Measurements from ENCODE around the gene ELOVL3. TPM values are rescaled to one million over a fixed set of nuclear protein-coding genes. Genes with fewer than 3 reads are reported as not detected.

The ELOVL3 gene
- total and polyA plus RNA-seq, 2 of the 13 experiments (the other 11 are each of a cell fraction or from before 2014, with no cell fraction given) = 0.58 to 0.69 TPM

DNA sequence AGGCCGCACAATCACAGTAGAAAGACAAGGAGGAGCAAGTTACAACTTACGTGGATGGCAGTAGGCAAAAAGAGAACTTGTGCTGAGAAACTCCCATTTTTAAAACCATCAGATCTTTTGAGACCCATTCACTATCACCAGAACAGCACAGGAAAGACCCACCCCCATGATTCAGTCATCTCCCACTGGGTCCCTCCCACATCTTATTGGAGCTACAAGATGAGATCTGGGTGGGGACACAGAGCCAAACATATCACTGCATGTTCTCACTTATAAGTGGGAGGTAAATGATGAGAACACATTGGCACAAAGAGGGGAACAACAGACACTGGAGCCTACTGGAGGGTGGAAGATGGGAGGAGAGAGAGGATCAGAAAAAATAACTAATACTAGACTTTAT is 41.5 kb upstream of the ELOVL3 start:
- intact Hi-C loops (cut with micrococcal nuclease; ENCODE audit: unreplicated experiment) = no loop called here
- CTCF ChIA-PET (ENCODE audit: low intra/inter-chr PET ratio, low total read pairs) = no interaction called here
- BruUV-seq (replicated peaks) = no TSS peak

DNA sequence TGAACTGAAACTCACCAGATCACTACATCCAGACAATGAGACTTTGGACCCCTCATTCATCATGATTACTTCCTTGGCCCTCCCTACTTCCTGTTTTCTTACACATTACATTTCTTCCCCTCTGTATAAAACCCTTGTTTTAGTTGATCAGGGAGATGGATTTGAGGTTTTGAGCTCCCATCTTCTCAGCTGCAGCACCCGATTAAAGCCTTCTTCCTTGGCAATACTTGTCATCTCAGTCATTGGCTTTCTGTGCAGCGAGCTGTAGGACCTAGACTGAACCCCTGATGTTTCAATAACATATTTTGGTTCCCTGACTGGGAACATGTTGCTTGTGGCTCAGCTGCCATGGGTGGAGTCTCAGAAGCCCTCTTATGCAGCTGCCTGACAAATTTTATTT is 40.8 kb upstream of the ELOVL3 start:
- H4K20me1 ChIP-seq (ENCODE audit: insufficient read depth, low read length) = no peaks in the 10 kb centered on the region
- in situ Hi-C loops (cut with HindIII; ENCODE audit: extremely low pct_ligation_motif_present, low pct_unique_long_range_greater_than_20kb) (no loop called here), intact Hi-C loops (cut with micrococcal nuclease; ENCODE audit: unreplicated experiment) (no loop called here)
- POLR2A ChIA-PET = no interaction called here
- H3K27me3 ChIP-seq (ENCODE audit: control insufficient read depth in 1 of 2, insufficient read depth in 2 of 2, low read length in 2 of 2) = no peaks in the 10 kb centered on the region
- H3K4me3 ChIP-seq (replicated peaks in 1 of 3; ENCODE audit: insufficient read depth in 1 of 3, low read depth in 2 of 3, low read length in 3 of 3) = no peak overlapping the region
- no peak overlapping the region for H3K4me2 ChIP-seq (ENCODE audit: low read depth, low read length)
- H3K36me3 ChIP-seq (replicated peaks in 1 of 2; ENCODE audit: control insufficient read depth in 1 of 2, insufficient read depth in 2 of 2, low read length in 2 of 2) = no peaks in the 10 kb centered on the region
- TF ChIP-seq, protein P1, sequence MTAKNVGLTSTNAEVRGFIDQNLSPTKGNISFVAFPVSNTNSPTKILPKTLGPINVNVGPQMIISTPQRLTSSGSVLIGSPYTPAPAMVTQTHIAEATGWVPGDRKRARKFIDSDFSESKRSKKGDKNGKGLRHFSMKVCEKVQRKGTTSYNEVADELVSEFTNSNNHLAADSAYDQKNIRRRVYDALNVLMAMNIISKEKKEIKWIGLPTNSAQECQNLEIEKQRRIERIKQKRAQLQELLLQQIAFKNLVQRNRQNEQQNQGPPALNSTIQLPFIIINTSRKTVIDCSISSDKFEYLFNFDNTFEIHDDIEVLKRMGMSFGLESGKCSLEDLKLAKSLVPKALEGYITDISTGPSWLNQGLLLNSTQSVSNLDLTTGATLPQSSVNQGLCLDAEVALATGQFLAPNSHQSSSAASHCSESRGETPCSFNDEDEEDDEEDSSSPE (CRISPR knock-in tag; IDR thresholded peaks at IDR 0.05) = no peak
- TF ChIP-seq ZNF124 (CRISPR knock-in tag; IDR thresholded peaks at IDR 0.05) = peak; percentile 100
- TF ChIP-seq, protein P2, sequence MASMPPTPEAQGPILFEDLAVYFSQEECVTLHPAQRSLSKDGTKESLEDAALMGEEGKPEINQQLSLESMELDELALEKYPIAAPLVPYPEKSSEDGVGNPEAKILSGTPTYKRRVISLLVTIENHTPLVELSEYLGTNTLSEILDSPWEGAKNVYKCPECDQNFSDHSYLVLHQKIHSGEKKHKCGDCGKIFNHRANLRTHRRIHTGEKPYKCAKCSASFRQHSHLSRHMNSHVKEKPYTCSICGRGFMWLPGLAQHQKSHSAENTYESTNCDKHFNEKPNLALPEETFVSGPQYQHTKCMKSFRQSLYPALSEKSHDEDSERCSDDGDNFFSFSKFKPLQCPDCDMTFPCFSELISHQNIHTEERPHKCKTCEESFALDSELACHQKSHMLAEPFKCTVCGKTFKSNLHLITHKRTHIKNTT (CRISPR knock-in tag; IDR thresholded peaks at IDR 0.05) = no peak
- no peak for TF ChIP-seq ZNF101 (CRISPR knock-in tag; IDR thresholded peaks at IDR 0.05; ENCODE audit: borderline replicate concordance, low read depth)
- no peak for FAIRE-seq
- no peak overlapping the region for H3K27ac ChIP-seq (ENCODE audit: extremely low read length, insufficient read depth, low read length)
- ATAC-seq = no peak
- no peaks in the 10 kb centered on the region for H3K79me2 ChIP-seq (ENCODE audit: insufficient read depth, low read length)
- CTCF ChIA-PET (ENCODE audit: low intra/inter-chr PET ratio, low total read pairs) = no interaction called here
- H3K9me3 ChIP-seq (ENCODE audit: low read length) = peaks cover 19% of the 10 kb centered on the region
- no TSS peak for BruUV-seq (replicated peaks)
- peaks cover 11% of the 10 kb centered on the region for H3K4me1 ChIP-seq (ENCODE audit: insufficient read depth, low read length)
- no peak overlapping the region for H2AFZ ChIP-seq (ENCODE audit: low read length)
- 3% methylated on average over 2 of the region's 2 CpGs for WGBS (ENCODE audit: low lambda C conversion rate)
- no peak overlapping the region for H3K9ac ChIP-seq (ENCODE audit: insufficient read depth, low read depth, low read length)
- DNase-seq (ENCODE audit: low spot score) = no peak

More for the DNA sequence above, 41.5 kb upstream of the ELOVL3 start:
- no peak overlapping the region for H3K4me2 ChIP-seq (ENCODE audit: low read depth, low read length)
- no peak overlapping the region for H2AFZ ChIP-seq (ENCODE audit: low read length)
- no peak for TF ChIP-seq ZNF709 (CRISPR knock-in tag; IDR thresholded peaks at IDR 0.05)
- no peak for TF ChIP-seq SMARCE1 (IDR thresholded peaks at IDR 0.05; ENCODE audit: borderline replicate concordance)
- no peak for TF ChIP-seq KLF12 (CRISPR knock-in tag; IDR thresholded peaks at IDR 0.05; ENCODE audit: borderline replicate concordance)
- TF ChIP-seq MAFK (conservative IDR thresholded peaks at IDR 0.05 in 1 of 2, IDR thresholded peaks at IDR 0.05 in 1 of 2; ENCODE audit: low read length in 2 of 2) = no peak
- no peak for TF ChIP-seq PRMT3 (CRISPR knock-in tag; IDR thresholded peaks at IDR 0.05; ENCODE audit: borderline replicate concordance, low read depth)
- no peak for TF ChIP-seq GLI4 (CRISPR knock-in tag; IDR thresholded peaks at IDR 0.05; ENCODE audit: borderline replicate concordance)
- TF ChIP-seq, protein P3, sequence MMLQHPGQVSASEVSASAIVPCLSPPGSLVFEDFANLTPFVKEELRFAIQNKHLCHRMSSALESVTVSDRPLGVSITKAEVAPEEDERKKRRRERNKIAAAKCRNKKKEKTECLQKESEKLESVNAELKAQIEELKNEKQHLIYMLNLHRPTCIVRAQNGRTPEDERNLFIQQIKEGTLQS (CRISPR knock-in tag; IDR thresholded peaks at IDR 0.05) = no peak
- no peak for TF ChIP-seq HDAC6 (IDR thresholded peaks at IDR 0.05; ENCODE audit: low read depth, low read length)
- FAIRE-seq (no peak), ATAC-seq (no peak), DNase-seq (ENCODE audit: low spot score) (no peak)
- 32% methylated on average over 2 of the region's 2 CpGs for WGBS (ENCODE audit: low lambda C conversion rate)
- no peaks in the 10 kb centered on the region for H3K79me2 ChIP-seq (ENCODE audit: insufficient read depth, low read length)
- no peak overlapping the region for H3K27ac ChIP-seq (ENCODE audit: extremely low read length, insufficient read depth, low read length)
- H3K9me3 ChIP-seq (ENCODE audit: low read length) = peaks cover 19% of the 10 kb centered on the region
- no peaks in the 10 kb centered on the region for H4K20me1 ChIP-seq (ENCODE audit: insufficient read depth, low read length)
- H3K4me3 ChIP-seq (replicated peaks in 1 of 3; ENCODE audit: insufficient read depth in 1 of 3, low read depth in 2 of 3, low read length in 3 of 3) = no peak overlapping the region
- H3K27me3 ChIP-seq (ENCODE audit: control insufficient read depth in 1 of 2, insufficient read depth in 2 of 2, low read length in 2 of 2) = no peaks in the 10 kb centered on the region
- H3K36me3 ChIP-seq (replicated peaks in 1 of 2; ENCODE audit: control insufficient read depth in 1 of 2, insufficient read depth in 2 of 2, low read length in 2 of 2) = no peaks in the 10 kb centered on the region
- H3K9ac ChIP-seq (ENCODE audit: insufficient read depth, low read depth, low read length) = no peak overlapping the region
- in situ Hi-C loops (cut with HindIII; ENCODE audit: extremely low pct_ligation_motif_present, low pct_unique_long_range_greater_than_20kb) = no loop called here
- H3K4me1 ChIP-seq (ENCODE audit: insufficient read depth, low read length) = peaks cover 11% of the 10 kb centered on the region
- POLR2A ChIA-PET = no interaction called here

Measured in HepG2 (cell line).